HG03520 (cell line): ENCODE results near the gene DEFB124.
"Not testable (repeated sequence)": the region's sequence is repeated elsewhere in the genome, so short reads cannot be mapped to it uniquely, and the experiment has no call there.

Experiments
- ATAC-seq: cut with Tn5 transposase; IDR thresholded peaks from one replicate; pipeline ENCODE4 v1.9.1; 2021; ENCODE audit warnings: mild to moderate bottlenecking, moderate library complexity; ENCODE audit not compliant: unreplicated experiment

DEFB124 gene

DNA sequence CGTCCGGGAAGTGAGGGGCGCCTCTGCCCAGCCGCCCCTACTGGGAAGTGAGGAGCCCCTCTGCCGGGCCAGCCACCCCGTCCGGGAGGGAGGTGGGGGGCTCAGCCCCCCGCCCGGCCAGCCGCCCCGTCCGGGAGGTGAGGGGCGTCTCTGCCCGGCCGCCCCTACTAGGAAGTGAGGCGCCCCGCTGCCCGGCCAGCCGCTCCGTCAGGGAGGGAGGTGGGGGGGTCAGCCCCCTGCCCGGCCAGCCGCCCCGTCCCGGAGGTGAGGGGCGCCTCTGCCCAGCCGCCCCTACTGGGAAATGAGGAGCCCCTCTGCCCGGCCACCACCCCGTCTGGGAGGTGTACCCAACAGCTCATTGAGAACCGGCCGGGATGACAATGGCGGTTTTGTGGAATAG lies 47.4 kb downstream of the DEFB124 start:
- not testable (repeated sequence) for ATAC-seq

- not testable (repeated sequence) for ATAC-seq
These were observed 47.9 kb downstream of the DEFB124 start for GRCh38 chr20:31426891-31427551.

GRCh38 chr20:31425797-31426196 lies 49.1 kb downstream of the DEFB124 start:
- ATAC-seq = no peak

DNA sequence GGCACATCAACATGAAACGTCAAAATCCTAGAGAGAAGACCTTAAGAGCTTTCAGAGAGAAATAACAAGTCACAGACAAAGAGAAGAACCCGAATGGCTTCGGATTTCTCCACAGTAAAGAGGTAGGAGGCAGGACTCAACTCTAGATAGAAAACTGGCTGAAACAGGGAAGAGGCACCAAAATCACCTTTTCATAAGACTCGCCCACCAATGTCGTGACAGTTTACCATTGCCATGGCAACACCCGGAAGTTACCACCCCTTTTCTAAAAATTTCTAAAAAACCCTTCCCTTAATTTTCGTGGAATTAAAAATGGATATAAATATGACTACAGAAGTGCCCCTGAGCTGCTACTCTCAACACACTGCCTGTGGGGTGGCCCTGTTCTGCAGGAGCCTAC lies 56.6 kb downstream of the DEFB124 start:
- ATAC-seq = no peak

DNA sequence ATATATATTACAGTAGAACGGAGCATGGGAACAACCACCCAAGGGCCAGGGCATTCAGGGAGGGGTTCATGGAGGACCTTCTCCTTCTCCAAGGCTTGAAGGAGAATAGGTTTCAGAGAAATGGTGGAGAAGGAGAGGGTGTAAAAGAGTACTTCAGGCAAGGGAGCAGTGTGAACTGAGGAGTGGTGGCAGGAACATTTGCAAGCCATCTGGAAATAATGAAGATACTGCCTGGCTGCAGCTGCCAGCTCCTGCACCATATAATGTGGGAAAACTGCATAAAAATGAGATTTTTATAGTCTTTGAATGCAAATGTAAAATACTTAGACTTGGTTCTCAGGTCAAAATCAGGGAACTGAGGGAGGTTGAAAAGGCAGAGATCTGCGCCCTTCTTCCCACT lies 59.3 kb downstream of the DEFB124 start:
- no peak for ATAC-seq
